Endodermal cell (in vitro differentiated cells): ENCODE results near the gene GABRQ. TPM values are rescaled to one million over a fixed set of nuclear protein-coding genes. Genes with fewer than 3 reads are reported as not detected.

Experiments
- DNase-seq: peaks from one replicate; pipeline ENCODE4 v3.0.0-alpha.2; 2017
- H3K27ac ChIP-seq: 2 replicates; pipeline ENCODE4 v1.5.1; 2013; ENCODE audit warnings: mild to moderate bottlenecking, low read depth, low read length, moderate library complexity
- H3K27me3 ChIP-seq: 2 replicates; pipeline ENCODE4 v1.6.1; 2013; ENCODE audit warnings: mild to moderate bottlenecking, low read length, moderate library complexity; ENCODE audit not compliant: insufficient read depth, control insufficient read depth, poor library complexity, severe bottlenecking
- H3K36me3 ChIP-seq: 2 replicates; pipeline ENCODE4 v1.7.0; 2013; ENCODE audit warnings: mild to moderate bottlenecking, low read length, moderate library complexity; ENCODE audit not compliant: control insufficient read depth, insufficient read depth
- H3K4me1 ChIP-seq: one replicate; pipeline ENCODE4 v1.7.0; 2013; ENCODE audit warnings: low read length; ENCODE audit not compliant: control insufficient read depth, insufficient read depth
- H3K4me3 ChIP-seq: 2 replicates; pipeline ENCODE4 v1.5.1; 2013; ENCODE audit warnings: mild to moderate bottlenecking, low read length, moderate library complexity
- H3K9ac ChIP-seq: 2 replicates; pipeline ENCODE4 v1.6.1; 2013; ENCODE audit warnings: mild to moderate bottlenecking, low read length, moderate library complexity; ENCODE audit not compliant: poor library complexity, severe bottlenecking; ENCODE audit errors: extremely low read depth
- H3K9me3 ChIP-seq: 2 replicates; pipeline ENCODE4 v1.6.1; 2013; ENCODE audit warnings: mild to moderate bottlenecking, low read length, moderate library complexity; ENCODE audit not compliant: control insufficient read depth
- H3K27ac Mint-ChIP-seq: 2 replicates; pipeline ENCODE4 v1.8.0; 2020; ENCODE audit warnings: mixed read lengths
- H3K27me3 Mint-ChIP-seq: 2 replicates; pipeline ENCODE4 v1.8.0; 2021; ENCODE audit warnings: mild to moderate bottlenecking, mixed read lengths; ENCODE audit not compliant: insufficient read depth
- H3K36me3 Mint-ChIP-seq: 2 replicates; pipeline ENCODE4 v1.8.0; 2020; ENCODE audit warnings: low read depth, mixed read lengths
- H3K4me1 Mint-ChIP-seq: 2 replicates; pipeline ENCODE4 v1.8.0; 2020; ENCODE audit warnings: mixed read lengths
- H3K4me3 Mint-ChIP-seq: 2 replicates; pipeline ENCODE4 v1.8.0; 2020; ENCODE audit warnings: mild to moderate bottlenecking, moderate library complexity, mixed read lengths
- H3K9me3 Mint-ChIP-seq: 2 replicates; pipeline ENCODE4 v1.8.0; 2020; ENCODE audit warnings: mild to moderate bottlenecking, mixed read lengths
- WGBS, 2 experiments: methylation state at CpG; one replicate each; pipeline versions ENCODE4 v1.1.5 to v1.1.7; 2013; ENCODE audit warnings: missing lambda C conversion rate in 2 of 2, mixed read lengths in 1 of 2; ENCODE audit not compliant: insufficient coverage in 1 of 2, insufficient read length in 1 of 2; 5-methylcytosine and 5-hydroxymethylcytosine counted together
- total RNA-seq, 2 donors: library from RNA; stranded (reverse); fragmentation: NEBNext Ultra II Directional in 1 of 2; extraction: Animal tissue kit (Norgen Biotek cat#: 25700) in 1 of 2; gene quantifications; 2 replicates in 1 of 2; 3 replicates in 1 of 2; pipeline ENCODE4 v1.2.1, GENCODE V29; 2021
- TF ChIP-seq, protein P1 (sequence below): fragments of 200-600 bp; sonication (generic); conservative IDR thresholded peaks from 2 replicates; pipeline ENCODE4 v1.5.0; 2021; ENCODE audit warnings: antibody characterized with exemption, mild to moderate bottlenecking

The GABRQ gene
- total RNA-seq, 2 donors from 2014 or later: 1.7 TPM

DNA sequence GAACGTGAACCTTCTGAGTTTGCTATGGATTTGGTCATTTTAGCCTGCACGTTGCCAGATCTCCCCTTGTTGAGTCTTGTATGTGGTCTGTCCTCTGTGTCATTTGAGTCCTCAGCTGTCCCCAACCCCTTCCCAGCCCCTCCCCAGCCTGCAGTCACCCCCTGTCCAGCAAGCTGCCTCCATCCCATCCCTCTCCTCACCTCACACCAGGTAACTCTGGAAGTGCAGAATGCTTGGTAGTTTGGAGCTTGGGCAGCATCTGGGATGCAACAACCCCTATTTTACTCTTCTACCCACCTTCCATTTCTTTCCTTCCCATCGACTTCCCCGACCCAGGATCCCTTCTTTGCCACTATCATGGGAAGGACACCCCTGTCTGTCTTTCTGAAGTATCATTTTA, 18.4 kb downstream of the GABRQ start:
- H3K4me3 Mint-ChIP-seq: no peak overlapping the region
- Histone ChIP-seq H3K4me1 (no peaks in the 10 kb centered on the region), H3K27me3 (no peaks in the 10 kb centered on the region), H3K27ac (no peak overlapping the region), H3K9ac (no peak overlapping the region), H3K4me3 (no peak overlapping the region), H3K36me3 (no peaks in the 10 kb centered on the region), H3K9me3 (no peaks in the 10 kb centered on the region)
- no peaks in the 10 kb centered on the region for H3K36me3 Mint-ChIP-seq
- H3K27me3 Mint-ChIP-seq: no peaks in the 10 kb centered on the region
- H3K4me1 Mint-ChIP-seq: no peaks in the 10 kb centered on the region
- no peak overlapping the region for H3K27ac Mint-ChIP-seq
- no peak for DNase-seq
- 87% methylated on average over 4 of the region's 4 CpGs; no CpG with 5 or more reads in 1 of the 2 experiments for WGBS, 2 experiments
- peaks cover 51% of the 10 kb centered on the region for H3K9me3 Mint-ChIP-seq
- TF ChIP-seq, protein P1, sequence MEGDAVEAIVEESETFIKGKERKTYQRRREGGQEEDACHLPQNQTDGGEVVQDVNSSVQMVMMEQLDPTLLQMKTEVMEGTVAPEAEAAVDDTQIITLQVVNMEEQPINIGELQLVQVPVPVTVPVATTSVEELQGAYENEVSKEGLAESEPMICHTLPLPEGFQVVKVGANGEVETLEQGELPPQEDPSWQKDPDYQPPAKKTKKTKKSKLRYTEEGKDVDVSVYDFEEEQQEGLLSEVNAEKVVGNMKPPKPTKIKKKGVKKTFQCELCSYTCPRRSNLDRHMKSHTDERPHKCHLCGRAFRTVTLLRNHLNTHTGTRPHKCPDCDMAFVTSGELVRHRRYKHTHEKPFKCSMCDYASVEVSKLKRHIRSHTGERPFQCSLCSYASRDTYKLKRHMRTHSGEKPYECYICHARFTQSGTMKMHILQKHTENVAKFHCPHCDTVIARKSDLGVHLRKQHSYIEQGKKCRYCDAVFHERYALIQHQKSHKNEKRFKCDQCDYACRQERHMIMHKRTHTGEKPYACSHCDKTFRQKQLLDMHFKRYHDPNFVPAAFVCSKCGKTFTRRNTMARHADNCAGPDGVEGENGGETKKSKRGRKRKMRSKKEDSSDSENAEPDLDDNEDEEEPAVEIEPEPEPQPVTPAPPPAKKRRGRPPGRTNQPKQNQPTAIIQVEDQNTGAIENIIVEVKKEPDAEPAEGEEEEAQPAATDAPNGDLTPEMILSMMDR: no peak

DNA sequence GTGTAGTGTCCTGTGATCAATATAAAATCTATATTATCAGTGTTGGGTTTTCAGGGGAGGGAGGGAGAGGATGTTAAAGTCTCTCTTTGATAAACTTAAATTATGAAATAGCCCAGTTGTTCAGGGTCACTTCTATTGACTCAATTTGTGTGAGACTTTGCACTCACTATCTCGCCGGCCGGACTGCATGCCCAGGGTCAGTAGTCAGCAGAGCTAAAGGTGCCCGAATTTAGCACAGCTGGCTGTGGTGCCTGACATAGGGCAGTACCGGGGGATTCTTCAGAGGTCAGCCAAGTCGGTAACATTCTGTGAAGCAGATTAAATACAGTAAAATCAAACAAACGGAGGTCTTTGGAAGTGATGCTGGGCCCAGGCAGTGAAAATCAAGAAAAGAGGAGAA, 19.2 kb downstream of the GABRQ start:
- Histone ChIP-seq H3K9me3 (no peaks in the 10 kb centered on the region), H3K27me3 (no peaks in the 10 kb centered on the region), H3K9ac (no peak overlapping the region), H3K27ac (no peak overlapping the region), H3K36me3 (no peaks in the 10 kb centered on the region), H3K4me3 (no peak overlapping the region), H3K4me1 (no peaks in the 10 kb centered on the region)
- H3K27ac Mint-ChIP-seq: no peak overlapping the region
- H3K9me3 Mint-ChIP-seq: peaks cover 49% of the 10 kb centered on the region
- H3K4me3 Mint-ChIP-seq: no peak overlapping the region
- H3K36me3 Mint-ChIP-seq: no peaks in the 10 kb centered on the region
- no peak for DNase-seq
- H3K4me1 Mint-ChIP-seq: no peaks in the 10 kb centered on the region
- no peaks in the 10 kb centered on the region for H3K27me3 Mint-ChIP-seq
- WGBS, 2 experiments: 92 to 93% methylated on average over 7 of the region's 7 CpGs
- TF ChIP-seq, protein P1: no peak

DNA sequence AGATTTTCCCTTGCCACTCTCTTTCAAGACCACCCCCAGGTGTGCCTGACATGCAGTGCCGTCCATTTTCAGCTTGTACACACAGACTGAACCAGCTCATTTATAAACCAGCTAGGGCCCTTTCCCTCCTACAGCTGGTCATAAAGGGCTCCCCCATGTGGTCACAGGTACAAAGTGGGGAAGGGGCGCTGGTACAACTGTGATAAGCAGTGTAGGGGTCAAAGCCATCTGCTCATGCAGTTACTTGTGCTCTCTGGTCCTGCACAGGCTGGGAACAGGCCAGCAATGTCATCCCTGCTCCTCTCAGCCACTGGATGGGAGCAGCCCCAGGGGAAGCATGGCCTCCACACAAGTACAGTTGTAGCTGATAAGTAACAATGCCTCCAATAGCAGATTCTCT, 20.6 kb downstream of the GABRQ start:
- DNase-seq: peak; percentile 70
- Histone ChIP-seq H3K9ac (no peak overlapping the region), H3K27ac (no peak overlapping the region), H3K27me3 (no peaks in the 10 kb centered on the region), H3K9me3 (no peaks in the 10 kb centered on the region), H3K4me3 (no peak overlapping the region), H3K4me1 (no peaks in the 10 kb centered on the region), H3K36me3 (no peaks in the 10 kb centered on the region)
- TF ChIP-seq, protein P1: peak; percentile 64
- H3K27ac Mint-ChIP-seq: no peak overlapping the region
- WGBS, 2 experiments: 67% methylated on average over 2 of the region's 2 CpGs; no CpG with 5 or more reads in 1 of the 2 experiments
- no peaks in the 10 kb centered on the region for H3K4me1 Mint-ChIP-seq
- peaks cover 36% of the 10 kb centered on the region for H3K9me3 Mint-ChIP-seq
- no peaks in the 10 kb centered on the region for H3K36me3 Mint-ChIP-seq
- H3K27me3 Mint-ChIP-seq: no peaks in the 10 kb centered on the region
- no peak overlapping the region for H3K4me3 Mint-ChIP-seq
